Activated naive CD4-positive, alpha-beta T cell treated with anti-CD3 and anti-CD28 coated beads, Interleukin-2, amount 50 U/mL, for 72 hours (primary cell): ENCODE data around the gene SOWAHA. TPM values are rescaled to one million over a fixed set of nuclear protein-coding genes. Genes with fewer than 3 reads are reported as not detected.

Source experiments
- ATAC-seq, 2 donors: fragments of 150-1000 bp; cut with Tn5 transposase; 2 replicates each; pipeline ENCODE4 v1.10.0; 2021; ENCODE audit warnings: mild to moderate bottlenecking in 2 of 2, moderate library complexity in 2 of 2
- DNase-seq, 2 donors: peaks; one replicate each; pipeline ENCODE4 v3.0.0; 2021 to 2022; ENCODE audit warnings: low spot score in 2 of 2
- H3K27ac Mint-ChIP-seq, 2 donors: one replicate each; pipeline ENCODE4 v1.8.0; 2022; ENCODE audit warnings: mild to moderate bottlenecking in 2 of 2, mixed read lengths in 2 of 2
- H3K36me3 Mint-ChIP-seq, 2 donors: one replicate each; pipeline ENCODE4 v1.8.0; 2022; ENCODE audit warnings: mixed read lengths in 2 of 2
- H3K9me3 Mint-ChIP-seq, 2 donors: one replicate each; pipeline ENCODE4 v1.8.0; 2022; ENCODE audit warnings: mixed read lengths in 2 of 2
- total RNA-seq, 2 donors: library from RNA; stranded (reverse); gene quantifications; one replicate each; pipeline ENCODE4 v1.2.3, GENCODE V29; 2022

The SOWAHA gene
- not detected for total RNA-seq

DNA sequence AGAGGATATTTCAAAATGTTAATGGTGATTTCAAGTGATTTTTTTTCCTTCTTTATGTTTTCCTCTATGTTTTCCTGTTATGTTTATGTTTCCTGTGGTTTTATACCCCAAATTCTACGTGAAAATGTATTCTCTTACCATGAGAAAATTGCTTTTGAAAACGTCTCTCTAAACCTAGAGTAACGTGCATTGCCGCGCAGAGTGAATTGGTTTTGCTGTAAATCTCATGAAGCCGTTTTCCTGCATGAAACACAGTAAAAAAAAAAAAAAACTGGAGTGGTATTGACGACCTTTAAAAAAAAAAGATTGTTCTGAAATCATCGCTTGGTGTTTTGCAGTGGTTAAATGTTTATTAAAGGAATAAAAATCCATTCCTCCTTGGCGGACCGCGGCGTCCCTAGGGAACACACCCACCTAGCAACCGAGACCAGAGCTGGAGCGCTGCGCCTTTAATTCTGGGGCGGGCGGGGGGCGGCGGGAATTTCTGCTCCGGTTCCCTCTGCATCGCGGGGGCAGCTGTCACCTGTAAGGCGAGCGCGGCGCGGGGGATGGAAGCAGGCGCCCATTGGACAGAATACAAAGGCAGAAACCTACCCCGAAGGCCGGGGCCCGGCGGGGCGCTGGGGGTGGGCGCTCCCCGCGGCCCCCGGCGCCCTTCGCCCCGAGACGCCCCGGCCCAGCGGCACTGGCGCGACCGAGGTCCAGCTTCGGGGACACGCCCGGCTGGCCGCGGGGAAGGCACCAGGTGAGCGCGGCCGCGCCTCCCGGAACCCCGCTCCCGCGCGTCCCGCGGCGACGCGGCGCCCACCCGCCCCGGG is at the start of gene SOWAHA:
TSS of gene SOWAHA (plus strand) at position 522 of the 818 bp plus-strand sequence. CDS start 320 bp downstream, outside the sequence.
- DNase-seq (no peak), ATAC-seq (peak; percentile 14 to 45)
- H3K9me3 Mint-ChIP-seq: no peaks in the 10 kb centered on the region
- peaks cover 5% of the 10 kb centered on the region in 2 donors for H3K36me3 Mint-ChIP-seq
- no peak within 1 kb of the TSS for H3K27ac Mint-ChIP-seq

DNA sequence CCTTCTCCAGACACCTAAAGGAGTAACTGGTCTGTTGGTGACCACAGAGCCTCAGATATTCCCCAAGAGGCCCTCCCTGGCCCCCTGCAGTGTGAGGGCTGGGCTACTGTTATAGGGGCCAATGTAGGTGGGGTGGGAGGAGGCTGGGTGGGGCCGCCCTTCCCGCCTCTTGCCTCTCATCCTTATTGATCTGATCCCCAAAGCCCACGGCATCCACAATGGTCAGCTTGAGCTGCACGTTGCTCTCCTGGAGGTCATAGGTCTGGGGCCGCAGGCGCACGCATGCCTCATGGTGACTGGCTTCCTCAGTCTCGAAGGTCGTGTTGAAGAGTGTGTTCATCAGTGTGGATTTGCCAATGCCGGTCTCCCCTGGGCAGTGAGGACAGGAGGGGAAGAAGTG is 49.1 kb upstream of the SOWAHA start:
- Mint-ChIP-seq H3K27ac (no peak overlapping the region), H3K36me3 (no peaks in the 10 kb centered on the region), H3K9me3 (no peaks in the 10 kb centered on the region)
- ATAC-seq (no peak), DNase-seq (no peak)

DNA sequence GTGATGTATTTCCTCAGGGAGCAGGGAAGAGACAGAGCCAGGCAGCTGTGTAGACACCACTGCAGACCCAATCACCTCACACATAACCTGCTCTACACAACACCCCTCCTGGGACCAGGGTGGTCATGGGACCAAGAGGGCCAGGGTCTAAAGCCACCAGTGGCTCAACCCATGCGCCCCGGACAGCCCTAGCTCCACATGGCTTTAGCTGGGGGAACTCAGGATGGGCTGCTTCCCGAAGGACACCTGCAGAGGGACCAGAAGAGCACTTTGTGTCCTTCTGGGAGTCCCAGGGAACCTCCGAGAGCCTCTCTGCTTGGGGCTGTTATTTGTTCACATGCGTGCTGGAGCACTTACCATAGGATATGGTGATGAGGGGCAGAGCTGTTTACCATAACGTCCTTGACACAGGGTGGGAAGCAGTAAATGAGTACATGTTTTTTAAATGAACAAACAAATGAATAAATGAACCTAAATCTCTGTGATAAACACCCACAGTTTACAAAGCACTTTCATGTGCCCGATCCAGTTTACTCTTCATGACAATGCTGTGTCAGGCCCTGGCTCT is 48.3 kb upstream of the SOWAHA start:
- DNase-seq (no peak), ATAC-seq (no peak)
- no peaks in the 10 kb centered on the region for H3K9me3 Mint-ChIP-seq
- H3K36me3 Mint-ChIP-seq: no peaks in the 10 kb centered on the region
- peak overlapping the region in 1 of 2 donors; percentile 50 for H3K27ac Mint-ChIP-seq

DNA sequence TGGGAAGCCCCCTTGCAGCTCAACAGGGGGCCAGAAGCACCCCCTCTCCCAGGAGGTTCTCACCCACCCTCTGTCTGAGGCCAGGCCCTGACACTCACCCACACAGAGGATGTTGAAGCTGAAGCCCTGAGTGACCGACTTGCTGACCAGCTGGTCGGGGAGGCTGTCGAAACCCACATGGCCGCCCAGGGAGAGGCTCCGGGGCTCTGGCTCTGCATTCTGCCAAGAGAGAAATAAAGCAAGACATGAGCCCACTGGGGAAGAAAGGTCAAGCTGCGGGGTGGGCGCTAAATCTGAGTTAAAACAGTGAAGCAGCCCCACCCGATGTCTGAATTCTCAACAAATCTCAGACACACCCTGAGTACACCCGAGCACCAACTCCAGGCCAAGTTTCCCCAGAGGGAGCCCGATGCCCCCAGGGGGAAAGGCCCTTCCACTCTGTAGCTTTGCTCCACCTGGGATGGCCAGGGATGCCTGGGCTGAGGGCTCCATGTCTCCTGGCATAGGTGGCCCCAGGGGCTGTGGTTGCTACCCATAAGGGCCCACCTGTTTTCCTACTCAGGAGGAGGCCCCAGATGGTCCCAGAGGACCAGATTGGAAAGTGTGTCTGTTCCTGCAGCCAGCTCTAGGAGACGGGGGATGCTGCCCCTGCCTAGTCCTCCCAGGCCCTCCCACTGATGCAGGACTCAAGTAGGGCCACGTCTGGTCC is 47.6 kb upstream of the SOWAHA start:
- ATAC-seq: no peak
- no peaks in the 10 kb centered on the region for H3K9me3 Mint-ChIP-seq
- peak in 1 of 2 donors; percentile 39 for DNase-seq
- H3K27ac Mint-ChIP-seq: no peak overlapping the region
- no peaks in the 10 kb centered on the region for H3K36me3 Mint-ChIP-seq

DNA sequence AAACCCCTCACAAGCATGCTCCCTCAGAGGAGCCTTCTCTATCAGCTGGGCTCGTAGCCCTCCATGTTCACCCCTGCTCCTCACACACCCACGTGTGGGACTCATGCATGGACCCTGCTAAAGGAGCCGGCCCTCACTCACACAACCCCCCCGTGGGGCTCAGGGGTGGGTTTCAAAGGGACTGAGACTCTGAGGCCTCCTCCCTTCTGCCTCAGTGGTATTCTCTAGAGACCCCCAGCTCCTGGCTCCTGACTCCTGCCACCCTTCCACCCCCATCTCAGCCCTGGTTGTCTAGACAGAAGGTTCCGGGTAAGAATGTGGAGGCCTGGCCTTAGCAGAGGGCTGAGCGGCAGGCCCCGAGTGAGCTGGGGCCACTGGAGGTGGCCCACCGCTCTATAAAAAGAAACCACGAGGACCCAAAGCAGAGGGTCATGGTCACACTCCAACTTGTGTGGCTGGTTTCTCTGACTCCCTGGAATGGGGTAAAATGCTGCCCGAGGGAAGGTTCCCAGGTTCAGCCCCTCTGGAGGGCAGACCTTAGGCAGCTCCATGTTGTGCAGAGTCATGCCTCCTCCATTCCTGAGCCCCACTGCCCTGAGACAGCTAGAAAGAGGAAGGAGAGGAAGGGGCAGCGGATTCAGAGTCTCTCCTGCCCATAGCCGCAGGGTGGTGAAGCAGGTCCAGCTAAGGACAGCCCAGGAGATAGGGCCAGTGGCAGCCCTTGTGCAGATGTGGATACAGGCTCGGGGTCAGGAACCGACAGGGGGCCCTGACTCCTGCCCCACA is 46.9 kb upstream of the SOWAHA start:
- DNase-seq (no peak), ATAC-seq (no peak)
- H3K9me3 Mint-ChIP-seq: no peaks in the 10 kb centered on the region
- no peaks in the 10 kb centered on the region for H3K36me3 Mint-ChIP-seq
- H3K27ac Mint-ChIP-seq: no peak overlapping the region

DNA sequence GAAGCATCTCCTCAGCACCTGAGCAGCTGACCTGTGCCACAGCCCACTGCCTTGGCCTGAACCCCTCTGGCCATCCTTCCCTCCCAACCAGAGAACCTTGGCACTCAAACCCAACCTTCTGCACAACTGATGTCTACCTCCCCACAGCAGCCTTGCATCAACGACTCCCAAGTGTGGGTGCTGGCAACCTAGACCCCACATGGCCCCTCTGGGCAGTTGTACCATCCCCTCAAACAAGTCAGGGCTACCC is 46.4 kb upstream of the SOWAHA start:
- Mint-ChIP-seq H3K9me3 (no peaks in the 10 kb centered on the region), H3K27ac (no peak overlapping the region), H3K36me3 (no peaks in the 10 kb centered on the region)
- no peak for ATAC-seq
- DNase-seq: no peak

DNA sequence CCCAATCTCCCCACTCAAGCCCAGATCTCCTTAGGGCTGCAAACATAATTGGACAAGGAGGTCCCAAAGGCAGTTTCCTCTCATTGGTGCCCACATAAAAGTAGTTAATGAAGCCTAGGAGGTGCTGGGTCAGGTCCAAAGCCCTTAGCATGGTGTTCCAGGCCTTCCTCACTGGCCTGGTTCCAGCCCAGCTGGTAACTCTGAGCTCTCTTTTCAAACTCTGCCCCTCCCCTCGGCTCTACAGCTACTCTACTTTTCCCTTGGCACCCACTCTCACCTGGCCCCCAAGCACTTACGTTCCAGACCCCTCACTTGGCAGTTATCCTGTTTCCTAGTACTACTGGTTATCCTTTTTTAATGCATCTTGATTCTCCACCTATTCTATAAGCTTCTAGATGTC is 46.0 kb upstream of the SOWAHA start:
- no peak for DNase-seq
- Mint-ChIP-seq H3K36me3 (no peaks in the 10 kb centered on the region), H3K9me3 (no peaks in the 10 kb centered on the region), H3K27ac (no peak overlapping the region)
- ATAC-seq: no peak

DNA sequence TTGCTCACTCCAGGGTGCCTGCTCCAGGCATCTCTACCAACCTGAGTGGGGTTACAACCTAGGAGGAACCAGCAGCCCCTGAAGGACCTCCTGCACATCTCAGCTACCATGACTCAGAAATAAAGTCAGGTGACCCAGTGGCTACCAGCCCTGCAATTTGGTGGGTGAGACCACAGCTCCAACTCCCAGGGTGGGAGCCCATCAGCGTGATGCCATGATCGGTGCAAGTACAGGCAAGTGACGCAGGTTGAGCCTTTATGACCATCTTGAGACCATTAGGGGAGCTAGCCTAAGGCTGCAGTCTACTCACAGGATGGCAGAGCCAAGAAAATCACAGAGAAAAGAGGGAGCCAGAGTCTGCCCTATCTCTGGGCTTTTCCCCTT is 44.6 kb upstream of the SOWAHA start:
- Mint-ChIP-seq H3K27ac (no peak overlapping the region), H3K9me3 (no peaks in the 10 kb centered on the region), H3K36me3 (no peaks in the 10 kb centered on the region)
- ATAC-seq: no peak
- no peak for DNase-seq

DNA sequence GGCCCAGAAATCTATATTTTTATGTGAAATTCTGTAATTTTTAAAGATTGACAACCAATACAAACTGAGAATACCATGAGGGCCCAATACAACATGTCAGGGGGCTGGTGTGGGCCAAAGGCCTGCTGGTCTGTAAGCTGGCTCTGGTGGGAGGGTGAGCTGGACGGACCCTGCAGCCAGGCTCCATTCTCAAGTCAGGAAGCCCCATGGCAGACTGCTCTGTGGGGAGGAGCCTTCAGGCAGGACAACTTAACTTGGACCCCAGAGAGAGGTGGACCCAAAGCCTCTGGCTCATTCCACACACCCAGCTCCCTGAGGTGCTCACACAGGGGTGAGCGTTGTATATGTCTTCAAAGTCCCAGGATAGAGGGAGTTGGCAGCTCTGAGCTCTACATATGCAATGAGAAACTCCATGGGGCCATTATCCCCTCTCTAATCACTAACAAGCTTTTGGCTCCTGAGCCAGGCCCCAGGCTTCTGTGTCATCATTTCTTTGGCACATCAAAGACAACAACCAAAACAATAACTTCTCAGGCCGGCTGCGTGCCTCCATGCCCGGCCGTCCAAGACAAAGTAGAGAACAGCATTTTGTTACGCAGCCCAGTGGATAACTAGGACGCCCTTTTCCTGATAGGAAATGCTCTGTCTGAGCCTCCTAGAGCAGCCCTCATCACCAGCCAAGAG is 42.5 kb upstream of the SOWAHA start:
- no peak overlapping the region for H3K27ac Mint-ChIP-seq
- no peaks in the 10 kb centered on the region for H3K9me3 Mint-ChIP-seq
- DNase-seq (no peak), ATAC-seq (no peak)
- no peaks in the 10 kb centered on the region for H3K36me3 Mint-ChIP-seq

DNA sequence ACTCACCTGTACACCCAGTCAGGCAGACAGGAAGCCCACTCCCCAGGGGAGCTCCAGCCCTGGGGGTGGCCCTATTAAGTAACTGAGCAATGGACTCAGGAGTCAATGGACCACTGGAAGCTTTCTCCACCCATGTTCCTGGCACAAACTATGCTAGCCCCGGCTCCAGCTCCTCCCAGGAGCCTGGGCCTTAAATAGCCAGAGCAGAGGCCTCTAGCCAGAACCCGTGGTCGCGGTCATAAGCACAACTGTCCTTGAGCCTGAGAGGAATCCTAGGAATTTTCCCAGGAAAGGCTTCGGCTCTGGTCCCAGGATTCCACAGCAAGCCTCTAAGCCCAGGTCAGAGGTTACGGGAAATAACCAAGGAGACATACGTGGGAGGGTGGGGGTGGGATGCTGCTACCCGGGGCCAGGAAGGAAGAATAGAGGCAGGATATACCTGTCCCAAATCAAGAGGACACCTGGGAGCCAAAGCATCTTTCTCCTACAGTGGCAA is 41.6 kb upstream of the SOWAHA start:
- Mint-ChIP-seq H3K36me3 (no peaks in the 10 kb centered on the region), H3K9me3 (no peaks in the 10 kb centered on the region), H3K27ac (no peak overlapping the region)
- DNase-seq (no peak), ATAC-seq (no peak)

DNA sequence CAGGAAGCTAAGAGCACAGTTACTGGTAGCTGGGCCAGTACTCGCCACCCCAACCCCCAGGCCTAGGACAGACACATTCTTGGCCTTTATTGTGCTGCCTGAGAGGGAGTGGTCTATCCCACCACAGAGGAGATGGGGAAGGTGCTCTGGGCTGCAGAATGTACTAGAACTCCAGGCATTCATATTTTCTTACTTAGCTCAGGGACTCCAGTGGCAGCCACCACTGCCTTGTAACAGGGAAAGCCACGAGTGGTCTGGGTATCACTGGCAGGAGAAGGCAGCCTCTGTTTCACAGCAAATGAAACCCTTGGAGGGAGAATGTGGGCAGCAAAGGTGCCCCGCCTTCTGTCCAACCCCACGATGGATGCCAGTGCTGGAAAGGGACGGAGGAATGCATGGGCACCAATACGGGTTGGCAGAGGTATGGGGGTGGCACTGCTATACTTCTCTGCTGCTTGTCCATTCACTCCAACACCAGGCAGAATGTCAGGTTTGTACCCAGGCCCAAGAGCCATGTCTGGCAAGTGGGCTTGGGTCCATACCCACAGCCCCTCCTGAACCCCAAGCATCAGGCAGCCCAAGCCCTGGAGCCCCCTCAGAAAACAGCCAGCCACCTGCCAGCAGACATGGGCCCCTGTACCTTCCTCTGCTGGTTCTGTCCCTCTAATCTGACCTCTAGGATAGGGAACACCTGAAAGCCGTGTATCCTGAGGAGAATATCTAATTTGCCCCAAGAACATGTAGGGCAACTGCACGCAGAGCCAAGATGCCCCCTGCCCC is 40.6 kb upstream of the SOWAHA start:
- Mint-ChIP-seq H3K9me3 (no peaks in the 10 kb centered on the region), H3K27ac (peak overlapping the region in 1 of 2 donors; percentile 22), H3K36me3 (no peaks in the 10 kb centered on the region)
- no peak for DNase-seq
- ATAC-seq: no peak

DNA sequence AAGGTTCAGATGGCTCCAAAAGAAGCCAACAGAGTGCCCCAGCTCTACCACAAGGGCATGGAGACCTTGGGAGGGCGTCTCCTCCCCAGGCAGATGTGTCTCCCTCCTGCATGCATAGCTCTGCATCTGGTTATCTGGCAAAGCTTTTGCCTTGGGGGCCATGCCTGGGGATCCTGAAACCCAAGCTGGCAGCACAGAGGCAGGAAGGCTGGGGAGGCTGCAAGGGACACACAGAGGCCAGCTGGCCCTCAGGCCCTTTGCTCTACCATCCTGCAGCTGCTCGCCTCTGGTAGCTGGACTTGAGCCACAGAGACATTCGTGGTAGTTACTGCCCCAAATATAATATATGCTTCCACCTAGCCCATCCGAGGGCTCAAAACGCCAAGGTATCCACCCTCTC is 40.0 kb upstream of the SOWAHA start:
- DNase-seq: no peak
- no peak for ATAC-seq
- H3K9me3 Mint-ChIP-seq: no peaks in the 10 kb centered on the region

DNA sequence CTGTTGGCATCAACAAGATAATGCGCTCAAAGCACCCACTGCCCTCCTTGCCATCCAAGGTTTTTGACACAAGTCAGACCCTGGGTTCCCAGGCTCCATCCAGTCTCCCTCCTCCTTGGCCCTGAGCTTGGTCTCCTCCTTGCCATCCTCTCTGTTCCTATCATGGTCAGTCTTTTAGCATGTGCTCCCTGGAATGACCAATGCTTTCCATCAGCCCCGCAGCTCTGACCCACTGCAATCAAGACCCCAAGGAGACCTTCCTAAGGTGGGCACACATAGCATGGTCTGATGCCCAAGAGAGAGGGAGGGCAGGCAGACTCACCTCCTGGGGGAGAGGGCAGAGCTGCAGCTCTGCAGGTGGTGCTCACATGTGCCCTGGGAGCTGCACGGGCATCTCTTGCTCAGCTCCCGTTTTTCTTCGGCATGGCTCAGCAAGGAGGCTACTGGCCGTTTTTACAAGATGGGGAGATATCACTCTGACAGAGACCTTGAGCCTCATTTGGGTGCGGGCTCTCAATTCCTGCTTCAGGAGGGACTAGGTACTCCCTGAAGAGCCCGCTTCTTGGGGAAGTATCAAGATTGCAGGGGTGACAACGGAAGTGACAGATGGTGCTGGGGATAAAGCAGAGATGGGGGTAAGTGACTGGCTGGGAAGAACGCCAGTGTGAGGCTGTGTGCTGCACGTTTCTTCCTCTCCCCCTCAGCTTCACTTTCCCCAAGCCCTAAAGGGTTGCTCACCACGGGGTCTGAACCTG is 39.3 kb upstream of the SOWAHA start:
- H3K27ac Mint-ChIP-seq: no peak overlapping the region
- H3K36me3 Mint-ChIP-seq: no peaks in the 10 kb centered on the region
- no peaks in the 10 kb centered on the region for H3K9me3 Mint-ChIP-seq
- no peak for ATAC-seq
- DNase-seq: no peak

More for the DNA sequence above, 40.0 kb upstream of the SOWAHA start:
- Mint-ChIP-seq H3K36me3 (no peaks in the 10 kb centered on the region), H3K27ac (no peak overlapping the region)

DNA sequence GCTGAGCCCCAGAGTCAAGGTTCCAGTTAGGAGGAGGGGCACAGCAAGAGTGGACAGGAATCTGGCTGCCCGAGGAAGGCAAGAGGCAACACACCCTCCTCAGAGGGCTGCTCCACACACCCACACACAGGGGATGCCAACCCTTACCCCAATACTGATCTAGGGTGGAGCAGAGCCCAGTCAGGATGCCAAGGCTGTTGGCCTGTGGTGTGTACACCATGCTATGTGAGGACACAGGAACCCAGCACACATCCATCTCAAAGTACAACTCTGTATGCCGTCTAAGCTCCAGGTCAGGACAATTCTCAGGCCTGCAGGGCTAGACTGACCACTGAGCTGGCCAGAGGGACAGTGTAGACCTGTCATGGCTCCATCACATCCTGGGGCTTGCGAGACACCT is 38.7 kb upstream of the SOWAHA start:
- ATAC-seq (no peak), DNase-seq (no peak)
- no peak overlapping the region for H3K27ac Mint-ChIP-seq
- no peaks in the 10 kb centered on the region for H3K9me3 Mint-ChIP-seq
- no peaks in the 10 kb centered on the region for H3K36me3 Mint-ChIP-seq

DNA sequence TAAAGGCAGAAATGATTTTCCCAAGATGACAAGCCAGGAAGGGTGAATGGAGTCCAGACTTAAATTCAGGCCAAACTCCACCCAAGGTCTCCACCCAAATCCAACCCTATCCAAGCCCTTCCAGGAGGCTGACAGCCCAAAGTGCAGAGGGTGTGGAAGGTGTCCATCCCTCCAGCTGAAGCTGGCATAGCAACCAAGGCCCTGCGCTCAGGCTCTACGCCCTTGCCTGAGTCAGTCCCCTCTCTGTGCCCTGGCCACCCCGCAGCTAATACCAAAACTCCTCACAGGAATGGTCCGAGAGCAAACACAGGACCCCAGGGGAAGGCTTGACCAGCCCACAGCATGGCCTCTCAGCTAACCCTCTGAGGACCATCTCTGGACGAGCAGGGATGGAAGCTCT is 38.2 kb upstream of the SOWAHA start:
- Mint-ChIP-seq H3K27ac (no peak overlapping the region), H3K9me3 (no peaks in the 10 kb centered on the region), H3K36me3 (no peaks in the 10 kb centered on the region)
- ATAC-seq (no peak), DNase-seq (no peak)
